HK-2 (cell line): ENCODE results near the gene PTPRG.

ENCODE experiments used
- DNase-seq: peaks from one replicate; pipeline ENCODE4 v3.0.0-alpha.2; 2018; ENCODE audit not compliant: unreplicated experiment

The PTPRG gene

GRCh38 chr3:62052331-62052730 lies 491.0 kb downstream of the PTPRG start:
- no peak for DNase-seq

- no peak for DNase-seq
Measured at GRCh38 chr3:62056658-62057057, 495.3 kb downstream of the PTPRG start.

- no peak for DNase-seq
Measured at GRCh38 chr3:62057339-62058047, 496.1 kb downstream of the PTPRG start.

- no peak for DNase-seq
Measured at GRCh38 chr3:62065985-62066693, 504.8 kb downstream of the PTPRG start.

GRCh38 chr3:62068337-62068736 lies 507.0 kb downstream of the PTPRG start:
- no peak for DNase-seq

- DNase-seq = no peak
Measured at GRCh38 chr3:62070891-62071290, 509.5 kb downstream of the PTPRG start.

GRCh38 chr3:62073038-62073437 lies 511.7 kb downstream of the PTPRG start:
- no peak for DNase-seq

GRCh38 chr3:62084558-62084957 lies 523.2 kb downstream of the PTPRG start:
- peak; percentile 8 for DNase-seq

- DNase-seq = no peak
Measured at GRCh38 chr3:62088472-62089104, 527.2 kb downstream of the PTPRG start.

- DNase-seq = no peak
Measured at GRCh38 chr3:62090066-62090465, 528.7 kb downstream of the PTPRG start.

GRCh38 chr3:62090519-62090918 lies 529.1 kb downstream of the PTPRG start:
- DNase-seq = no peak

GRCh38 chr3:62093025-62093424 lies 531.7 kb downstream of the PTPRG start:
- DNase-seq = no peak

- DNase-seq = no peak
Measured at GRCh38 chr3:62094461-62094860, 533.1 kb downstream of the PTPRG start.

GRCh38 chr3:62095080-62095479 lies 533.7 kb downstream of the PTPRG start:
- DNase-seq = no peak

- no peak for DNase-seq
Measured at GRCh38 chr3:62095756-62096155, 534.4 kb downstream of the PTPRG start.

- no peak for DNase-seq
Measured at GRCh38 chr3:62096521-62096920, 535.1 kb downstream of the PTPRG start.

GRCh38 chr3:62097121-62097520 lies 535.8 kb downstream of the PTPRG start:
- no peak for DNase-seq

- no peak for DNase-seq
Measured at GRCh38 chr3:62098646-62099365, 537.4 kb downstream of the PTPRG start.

GRCh38 chr3:62100282-62100989 lies 539.1 kb downstream of the PTPRG start:
- DNase-seq = no peak

- no peak for DNase-seq
Measured at GRCh38 chr3:62101488-62101887, 540.1 kb downstream of the PTPRG start.

GRCh38 chr3:62103531-62103930 lies 542.2 kb downstream of the PTPRG start:
- no peak for DNase-seq

GRCh38 chr3:62109534-62109933 lies 548.2 kb downstream of the PTPRG start:
- peak; percentile 47 for DNase-seq
